Right ventricle myocardium superior (tissue), 1 donor: ENCODE measurements around the gene HK3. TPM values are rescaled to one million over a fixed set of nuclear protein-coding genes. Genes with fewer than 3 reads are reported as not detected.
A peak's percentile ranks its signal among the peaks of the same experiment; 100 is the strongest.

Source experiments
- ATAC-seq: fragments of 200-7000 bp; cut with Tn5 transposase; one replicate; pipeline ENCODE4 v1.9.1; 2020; ENCODE audit warnings: mild to moderate bottlenecking; ENCODE audit not compliant: poor library complexity
- DNase-seq: peaks from one replicate; pipeline ENCODE4 v3.0.0-alpha.2; 2020
- intact Hi-C: fragments of 100-400 bp; cut with DNase I; formaldehyde crosslinking; loops from one replicate; pipeline ENCODE4 v1.11.2; 2022
- long read RNA-seq: library from polyadenylated mRNA; unstranded; transcript quantifications from one replicate; pipeline ENCODE4 v2.0.0, GENCODE V29; 2021
- total RNA-seq: library from RNA; stranded (reverse); fragmentation: NEBNext Ultra II Directional; extraction: Animal tissue kit (Norgen Biotek cat#: 25700); gene quantifications from one replicate; pipeline ENCODE4 v1.2.1, GENCODE V29; 2021
- donor health status: DM: no; HTN: yes; CAD: no; lungs with severe emphysema.

Gene HK3
- 7.2 TPM for total RNA-seq
- long read RNA-seq, transcript HK3-201 (19 exons, 3,066 nt): major isoform, 9 of 29 reads
- long read RNA-seq, partial matches to known transcripts: 2 of 29 reads
- long read RNA-seq, other reads (novel, unspliced or antisense): 18 of 29 reads

- peak; percentile 63 for ATAC-seq
- no peak for DNase-seq
- intact Hi-C loops: no loop called here
Measured at GRCh38 chr5:176899296-176899891, at the start of gene HK3. Gene HK3 (minus strand): TSS chr5:176899346. CDS start chr5:176896159, 3,187 bp downstream.

DNA sequence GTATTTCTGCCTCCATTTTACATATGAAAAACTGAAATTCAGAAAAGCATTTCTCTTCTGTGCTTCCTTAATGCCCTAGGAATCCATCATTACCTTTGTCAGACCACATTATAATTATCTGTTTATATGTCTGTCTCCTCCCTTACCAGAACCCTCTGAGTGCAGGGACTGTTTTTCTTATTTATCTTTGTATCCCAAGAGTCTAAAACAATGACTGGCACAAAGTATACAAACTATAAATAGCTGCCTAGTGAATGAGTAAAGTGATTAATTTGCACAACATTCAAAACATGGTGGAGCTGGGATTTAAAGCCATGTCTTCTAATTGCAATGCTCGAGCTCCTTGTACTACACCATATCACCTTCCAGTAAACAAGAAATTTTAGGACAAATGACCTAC is 49.3 kb upstream of the HK3 start:
- DNase-seq (no peak), ATAC-seq (peak; percentile 38)
- intact Hi-C loops: no loop called here

DNA sequence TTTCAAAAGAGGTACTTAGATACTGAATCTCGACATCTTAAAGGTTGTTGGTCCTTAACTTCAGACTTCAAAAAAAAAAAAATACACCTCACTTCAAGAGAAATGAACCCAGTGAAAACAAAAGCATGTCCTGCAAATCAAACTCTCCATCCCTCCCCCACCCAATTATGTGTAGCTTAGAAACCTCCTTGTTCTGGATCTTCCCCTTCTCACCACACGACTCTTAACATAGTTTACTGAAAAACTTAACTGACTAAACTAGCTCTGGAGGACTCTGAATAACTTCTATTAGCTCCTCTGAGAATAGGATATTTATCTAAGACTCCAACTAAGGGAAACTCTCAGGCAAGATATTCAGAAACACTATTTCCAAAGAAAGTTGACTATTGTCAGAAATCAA is 48.7 kb upstream of the HK3 start:
- DNase-seq (no peak), ATAC-seq (no peak)
- intact Hi-C loops: no loop called here

- intact Hi-C loops: no loop called here
- ATAC-seq (peak; percentile 86), DNase-seq (no peak)
Measured at GRCh38 chr5:176944268-176944667, 45.1 kb upstream of the HK3 start.

- DNase-seq: no peak
- ATAC-seq: no peak
- intact Hi-C loops: no loop called here
Measured at GRCh38 chr5:176943816-176944215, 44.7 kb upstream of the HK3 start.

DNA sequence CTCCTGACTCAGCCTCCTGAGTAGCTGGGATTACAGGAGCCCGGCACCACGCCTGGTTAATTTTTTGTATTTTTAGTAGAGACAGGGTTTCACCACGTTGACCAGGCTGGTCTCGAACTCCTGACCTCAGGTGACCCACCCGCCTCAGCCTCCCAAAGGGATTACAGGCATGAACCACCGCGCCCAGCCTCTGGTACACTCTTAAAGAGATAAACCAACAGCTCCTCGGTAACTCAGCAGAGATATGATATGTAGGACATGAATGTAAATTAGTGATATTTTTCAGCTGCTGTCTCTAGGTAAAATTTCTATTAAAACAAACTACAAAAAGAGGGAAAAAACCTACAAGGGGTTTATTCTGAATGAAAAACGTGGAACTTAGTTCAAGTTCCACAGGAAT is 42.8 kb upstream of the HK3 start:
- intact Hi-C loops: no loop called here
- DNase-seq (no peak), ATAC-seq (no peak)

- intact Hi-C loops: no loop called here
- ATAC-seq (no peak), DNase-seq (no peak)
Measured at GRCh38 chr5:176938472-176938871, 39.3 kb upstream of the HK3 start.

- intact Hi-C loops: no loop called here
- no peak for ATAC-seq
- DNase-seq: no peak
Measured at GRCh38 chr5:176935017-176935416, 35.9 kb upstream of the HK3 start.

DNA sequence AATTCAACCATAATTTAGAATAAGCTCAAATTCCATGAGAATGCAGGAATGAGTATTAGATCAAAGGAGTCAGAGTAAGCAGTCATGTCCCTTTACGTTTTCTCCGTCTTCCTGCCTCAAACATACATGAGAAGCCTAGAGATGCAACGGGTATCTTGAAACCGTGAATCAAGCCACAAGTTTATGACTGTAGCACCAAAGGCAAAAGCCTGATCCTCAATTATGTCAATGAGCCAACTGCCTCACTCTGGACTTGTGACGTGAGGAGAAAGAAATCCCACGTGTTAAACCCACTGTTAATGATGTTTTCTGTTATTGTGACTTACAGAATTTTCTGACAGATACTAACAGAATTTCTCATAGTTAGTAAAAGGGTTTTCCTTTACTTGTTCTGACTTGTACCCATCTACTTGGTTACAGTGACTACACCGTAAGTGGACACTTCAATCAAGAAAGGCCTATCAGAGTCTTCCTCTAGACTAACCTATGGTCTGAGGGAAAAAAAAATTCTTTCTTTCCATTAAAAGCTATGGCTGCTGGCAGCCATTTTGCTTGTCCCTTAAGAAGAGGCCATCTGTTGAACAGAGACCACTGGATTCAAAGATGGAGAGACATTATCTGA is 35.3 kb upstream of the HK3 start:
- intact Hi-C loops: no loop called here
- DNase-seq (no peak), ATAC-seq (no peak)

DNA sequence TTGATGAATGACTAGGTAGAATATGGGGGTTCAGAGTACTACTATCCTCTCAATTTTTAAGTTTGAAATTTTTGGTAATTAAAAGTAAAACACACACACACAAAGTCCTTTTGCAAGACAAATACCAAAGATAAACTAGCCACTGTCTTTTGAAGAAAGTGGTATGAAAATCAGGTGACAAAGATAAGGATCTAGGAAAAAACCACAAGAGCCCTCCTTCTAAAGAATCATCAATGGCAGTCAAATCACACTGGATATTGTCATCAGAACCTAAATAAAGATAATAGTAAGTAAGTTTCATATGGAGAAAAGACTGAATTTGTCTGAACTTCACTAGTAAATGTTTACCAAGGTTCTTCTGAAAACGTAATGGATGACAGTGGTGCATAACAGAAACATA is 30.5 kb upstream of the HK3 start:
- ATAC-seq (no peak), DNase-seq (no peak)
- intact Hi-C loops: no loop called here

DNA sequence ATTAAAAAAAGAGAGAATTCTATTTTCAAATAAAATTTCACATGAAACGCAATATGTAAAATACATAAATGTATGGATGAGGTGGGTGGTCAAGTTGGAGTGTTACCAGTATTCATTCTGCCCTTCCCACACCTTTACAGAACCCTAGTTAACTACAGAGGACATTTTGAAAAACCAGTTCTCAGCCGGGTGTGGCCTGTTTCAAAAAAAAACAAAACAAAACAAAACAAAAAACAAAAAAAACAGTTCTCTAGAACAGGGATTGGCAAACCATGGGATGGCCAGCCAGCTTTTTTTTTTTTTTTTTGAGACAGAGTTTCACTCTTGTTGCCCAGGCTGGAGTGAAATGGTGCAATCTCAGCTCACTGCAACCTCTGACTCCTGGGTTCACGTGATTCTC is 28.4 kb upstream of the HK3 start:
- ATAC-seq (no peak), DNase-seq (no peak)
- intact Hi-C loops: no loop called here

GRCh38 chr5:176922817-176923216 is 23.7 kb upstream of the HK3 start:
- ATAC-seq (no peak), DNase-seq (no peak)
- intact Hi-C loops: no loop called here

DNA sequence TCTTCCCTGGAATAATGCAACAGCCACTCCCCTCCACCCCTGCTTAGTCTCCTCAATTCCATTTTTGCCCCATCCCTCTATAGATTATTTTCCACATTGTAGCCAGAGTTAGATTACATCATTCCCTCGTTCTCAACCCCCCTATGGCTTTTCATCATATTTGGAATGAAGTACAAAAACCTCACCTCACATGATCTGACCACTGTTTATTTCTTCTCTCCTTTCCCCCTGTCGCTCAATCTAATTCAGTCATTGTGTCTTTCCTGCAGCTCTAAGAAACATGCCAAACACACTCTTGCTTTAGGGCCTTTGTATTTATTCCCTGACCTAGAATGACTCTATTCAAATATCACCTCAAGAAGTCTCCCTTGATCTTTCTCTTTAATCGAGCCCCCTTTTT is 22.6 kb upstream of the HK3 start:
- ATAC-seq (no peak), DNase-seq (no peak)
- intact Hi-C loops: no loop called here

- intact Hi-C loops: no loop called here
- DNase-seq (no peak), ATAC-seq (no peak)
Measured at GRCh38 chr5:176918613-176919012, 19.5 kb upstream of the HK3 start.

DNA sequence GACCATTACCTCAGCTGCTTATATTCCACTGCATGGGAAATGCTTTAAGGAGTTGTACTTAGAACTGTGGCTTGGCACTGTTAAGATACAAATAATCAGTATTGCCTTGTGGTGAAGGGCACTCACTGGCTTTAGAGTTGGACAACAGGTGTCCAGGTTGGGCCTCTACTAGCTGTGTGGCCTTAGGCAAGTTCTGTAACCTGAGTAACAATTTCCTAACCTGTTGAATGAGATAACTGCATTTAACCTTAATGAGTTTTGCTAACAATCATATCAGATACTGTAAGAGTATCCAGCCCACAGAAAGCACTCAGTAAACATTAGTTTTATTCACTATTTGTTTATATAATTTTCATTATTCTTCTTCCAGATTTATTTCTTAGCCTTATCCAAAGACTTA is 17.2 kb upstream of the HK3 start:
- ATAC-seq (no peak), DNase-seq (no peak)
- intact Hi-C loops: no loop called here

DNA sequence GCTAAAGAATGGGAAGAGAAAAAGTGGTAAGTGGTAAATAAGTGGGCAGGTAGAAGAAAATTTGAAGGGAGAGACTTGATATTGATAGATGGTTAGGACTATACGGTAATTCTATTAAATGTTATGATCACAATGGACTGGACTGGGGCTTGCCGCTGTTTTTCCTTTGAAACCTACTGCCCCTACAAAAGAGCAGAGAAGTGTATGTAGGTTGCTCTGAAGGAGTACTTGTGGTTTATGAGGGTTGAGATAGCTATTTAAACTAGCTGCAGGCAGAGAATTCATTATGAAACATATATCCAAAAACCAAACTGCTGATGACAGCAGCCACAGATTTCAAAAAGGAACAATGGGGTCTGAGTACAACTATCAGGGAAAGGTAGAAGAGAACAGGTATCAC is 16.8 kb upstream of the HK3 start:
- intact Hi-C loops: no loop called here
- no peak for DNase-seq
- ATAC-seq: no peak

GRCh38 chr5:176912115-176912514 is 13.0 kb upstream of the HK3 start:
- intact Hi-C loops: no loop called here
- DNase-seq (no peak), ATAC-seq (no peak)

- DNase-seq (no peak), ATAC-seq (no peak)
- intact Hi-C loops: no loop called here
Measured at GRCh38 chr5:176908675-176909368, 9.7 kb upstream of the HK3 start.

DNA sequence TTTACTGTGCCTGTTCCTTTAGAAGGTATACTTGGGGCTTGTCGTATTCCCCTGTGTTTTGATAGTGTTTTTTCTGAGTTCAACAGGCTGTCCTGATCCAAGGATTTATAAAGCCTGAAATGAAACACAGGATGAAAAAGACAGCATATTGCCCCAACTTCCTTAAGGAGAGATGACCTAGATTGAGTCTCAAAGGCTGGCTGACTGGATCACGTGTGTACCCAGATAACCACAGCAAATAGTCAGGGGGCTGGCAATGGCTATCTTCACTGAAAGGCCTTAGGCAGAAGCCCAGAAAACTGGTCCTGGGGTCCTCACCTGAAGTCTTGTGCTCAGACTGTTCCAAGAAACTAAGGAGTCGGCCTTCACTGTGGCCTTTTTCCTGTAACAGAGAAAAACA is 7.7 kb upstream of the HK3 start:
- ATAC-seq: no peak
- DNase-seq: no peak
- intact Hi-C loops: no loop called here

DNA sequence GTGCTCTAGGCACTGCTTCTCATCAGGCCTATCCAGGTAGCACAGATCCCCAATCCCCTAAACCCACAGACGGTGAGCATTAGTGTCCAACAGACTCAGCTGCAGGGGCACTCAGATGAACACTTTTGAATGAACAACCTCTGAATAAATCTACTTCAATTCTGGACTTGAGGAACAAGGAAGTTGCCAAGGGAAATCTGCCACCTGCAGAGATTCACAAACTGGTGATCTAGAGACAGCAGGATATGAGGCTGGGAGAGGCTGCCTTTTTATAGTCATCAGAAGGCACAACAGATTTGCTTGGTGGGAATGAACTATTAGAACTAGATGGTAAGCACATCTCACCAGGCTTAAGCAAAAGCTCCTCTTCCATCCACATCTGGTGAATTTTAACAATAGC is 7.0 kb upstream of the HK3 start:
- ATAC-seq (no peak), DNase-seq (no peak)
- intact Hi-C loops: no loop called here
